Adrenal gland (tissue), 5 donors: Measurements from ENCODE around the gene ATAD3B.
A peak's percentile ranks its signal among the peaks of the same experiment; 100 is the strongest.

Source experiments
- CTCF ChIP-seq, 6 experiments: fragments of 450-650 bp in 4 of 6; fragments of 200-600 bp in 2 of 6; sonication (generic) in 1 of 6; IDR thresholded peaks; 1 replicate in 5 of 6; 2 replicates in 1 of 6; pipeline versions ENCODE4 v1.5.1 to v1.8.0; 2016 to 2021; ENCODE audit warnings: antibody characterized with exemption in 6 of 6, mild to moderate bottlenecking in 2 of 6, moderate library complexity in 1 of 6
- POLR2A ChIP-seq, 2 donors: fragments of 450-650 bp; IDR thresholded peaks; one replicate each; pipeline ENCODE4 v1.6.1; 2017; ENCODE audit warnings: antibody characterized with exemption in 2 of 2, mild to moderate bottlenecking in 2 of 2, moderate library complexity in 1 of 2
- donor health status: DM: no; HTN: no; CAD: no.

GRCh38 chr1:1430114-1430982 lies 41.2 kb upstream of the ATAD3B start:
- peak in 4 of 6 experiments; percentile 5 to 53 (median 28) for TF ChIP-seq CTCF (IDR thresholded peaks at IDR 0.05)
- TF ChIP-seq POLR2A (IDR thresholded peaks at IDR 0.05): no peak
